Measurements from ENCODE around the gene PIKFYVE. TPM values are rescaled to one million over a fixed set of nuclear protein-coding genes. Genes with fewer than 3 reads are reported as not detected.

Gene PIKFYVE
- polyA plus RNA-seq, 1 donor (not counting 4 experiments of a cell fraction or from before 2014, with no cell fraction given), result 18.4 TPM

DNA sequence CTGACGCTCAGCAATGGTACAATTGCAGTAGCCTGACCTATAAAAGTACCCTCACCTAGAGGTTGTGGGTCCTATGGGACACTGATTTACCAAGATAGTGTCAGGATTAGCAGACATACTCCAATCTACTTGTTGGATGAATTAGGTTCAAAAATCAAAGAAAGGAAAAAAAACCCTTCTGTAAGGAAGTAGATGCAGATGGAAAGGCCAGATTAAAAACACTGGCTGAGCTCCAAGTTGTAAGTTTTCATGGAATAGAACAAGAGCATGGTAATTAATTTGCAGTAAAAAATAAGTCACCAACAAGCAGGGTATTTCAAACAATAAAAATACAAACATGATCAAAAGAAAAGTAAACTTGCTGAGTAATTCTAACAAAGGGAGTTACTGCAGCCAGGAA lies 37.6 kb upstream of the PIKFYVE start:
- Histone ChIP-seq H2AFZ (ENCODE audit: control insufficient read depth, low read length) (no peak overlapping the region), H3K79me2 (ENCODE audit: control insufficient read depth, insufficient read depth, low read length) (no peaks in the 10 kb centered on the region), H3K4me1 (ENCODE audit: control insufficient read depth, extremely low read depth, insufficient read depth, low read length) (peaks cover 5% of the 10 kb centered on the region), H4K20me1 (ENCODE audit: control insufficient read depth, extremely low read depth, insufficient read depth, low read length) (no peaks in the 10 kb centered on the region), H3K27ac (ENCODE audit: control insufficient read depth, insufficient read depth, low read length) (no peak overlapping the region), H3K4me3 (ENCODE audit: control insufficient read depth in 2 of 3, extremely low read depth in 1 of 3, insufficient read depth in 2 of 3, low read depth in 1 of 3, low read length in 3 of 3) (no peak overlapping the region), H3K36me3 (ENCODE audit: control insufficient read depth in 2 of 2, extremely low read depth in 1 of 2, insufficient read depth in 2 of 2, low read length in 2 of 2) (no peaks in the 10 kb centered on the region), H3K9ac (ENCODE audit: control insufficient read depth, extremely low read depth, insufficient read depth, low read length) (no peak overlapping the region), H3K9me3 (ENCODE audit: control insufficient read depth, low read depth, low read length) (no peaks in the 10 kb centered on the region), H3K27me3 (ENCODE audit: control insufficient read depth, extremely low read depth, insufficient read depth, low read length) (no peaks in the 10 kb centered on the region), H3K9me1 (ENCODE audit: control insufficient read depth, extremely low read depth, insufficient read depth, low read length) (no peaks in the 10 kb centered on the region), H3K4me2 (ENCODE audit: control insufficient read depth, extremely low read depth, insufficient read depth, low read depth, low read length) (no peak overlapping the region)
- dilution Hi-C loops (cut with MboI; ENCODE audit: extremely low pct_ligation_motif_present, low sequenced_read_pairs), result no loop called here
- no peak for FAIRE-seq
- DNase-seq (ENCODE audit: low read depth, low spot score), result no peak
- TF ChIP-seq, protein P1, sequence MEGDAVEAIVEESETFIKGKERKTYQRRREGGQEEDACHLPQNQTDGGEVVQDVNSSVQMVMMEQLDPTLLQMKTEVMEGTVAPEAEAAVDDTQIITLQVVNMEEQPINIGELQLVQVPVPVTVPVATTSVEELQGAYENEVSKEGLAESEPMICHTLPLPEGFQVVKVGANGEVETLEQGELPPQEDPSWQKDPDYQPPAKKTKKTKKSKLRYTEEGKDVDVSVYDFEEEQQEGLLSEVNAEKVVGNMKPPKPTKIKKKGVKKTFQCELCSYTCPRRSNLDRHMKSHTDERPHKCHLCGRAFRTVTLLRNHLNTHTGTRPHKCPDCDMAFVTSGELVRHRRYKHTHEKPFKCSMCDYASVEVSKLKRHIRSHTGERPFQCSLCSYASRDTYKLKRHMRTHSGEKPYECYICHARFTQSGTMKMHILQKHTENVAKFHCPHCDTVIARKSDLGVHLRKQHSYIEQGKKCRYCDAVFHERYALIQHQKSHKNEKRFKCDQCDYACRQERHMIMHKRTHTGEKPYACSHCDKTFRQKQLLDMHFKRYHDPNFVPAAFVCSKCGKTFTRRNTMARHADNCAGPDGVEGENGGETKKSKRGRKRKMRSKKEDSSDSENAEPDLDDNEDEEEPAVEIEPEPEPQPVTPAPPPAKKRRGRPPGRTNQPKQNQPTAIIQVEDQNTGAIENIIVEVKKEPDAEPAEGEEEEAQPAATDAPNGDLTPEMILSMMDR (optimal IDR thresholded peaks at IDR 0.05 in 1 of 3, IDR thresholded peaks at IDR 0.05 in 1 of 3, conservative IDR thresholded peaks at IDR 0.05 in 1 of 3; ENCODE audit: extremely low read depth in 1 of 3, insufficient read depth in 2 of 3, low read length in 3 of 3), result no peak
- TF ChIP-seq EZH2 (IDR thresholded peaks at IDR 0.05; ENCODE audit: low read length), result no peak

DNA sequence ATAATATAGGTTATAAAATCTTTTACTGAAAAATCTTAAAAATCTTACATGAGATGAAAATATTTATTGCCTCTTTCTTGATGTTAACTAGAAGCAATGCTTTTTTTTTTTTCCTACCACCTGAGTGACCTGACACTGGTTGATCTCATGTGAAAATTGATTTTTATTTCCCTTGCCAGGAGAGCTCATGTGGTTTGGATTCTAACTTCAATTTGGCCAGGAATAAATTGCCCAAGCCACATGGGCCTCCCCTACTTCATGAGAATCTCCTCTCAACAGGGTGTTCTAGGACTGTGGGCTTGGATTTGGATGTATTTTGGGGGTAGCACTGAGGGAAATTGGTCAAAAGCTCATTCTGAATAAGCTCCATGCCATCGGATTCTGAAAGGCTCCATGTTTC lies 31.3 kb upstream of the PIKFYVE start:
- no peak for DNase-seq (ENCODE audit: low read depth, low spot score)
- Histone ChIP-seq H3K79me2 (ENCODE audit: control insufficient read depth, insufficient read depth, low read length) (no peaks in the 10 kb centered on the region), H4K20me1 (ENCODE audit: control insufficient read depth, extremely low read depth, insufficient read depth, low read length) (no peaks in the 10 kb centered on the region), H3K27ac (ENCODE audit: control insufficient read depth, insufficient read depth, low read length) (no peak overlapping the region), H2AFZ (ENCODE audit: control insufficient read depth, low read length) (no peak overlapping the region), H3K27me3 (ENCODE audit: control insufficient read depth, extremely low read depth, insufficient read depth, low read length) (no peaks in the 10 kb centered on the region), H3K9me1 (ENCODE audit: control insufficient read depth, extremely low read depth, insufficient read depth, low read length) (no peaks in the 10 kb centered on the region), H3K9me3 (ENCODE audit: control insufficient read depth, low read depth, low read length) (no peaks in the 10 kb centered on the region), H3K4me3 (ENCODE audit: control insufficient read depth in 2 of 3, extremely low read depth in 1 of 3, insufficient read depth in 2 of 3, low read depth in 1 of 3, low read length in 3 of 3) (no peak overlapping the region), H3K4me2 (ENCODE audit: control insufficient read depth, extremely low read depth, insufficient read depth, low read depth, low read length) (no peak overlapping the region), H3K36me3 (ENCODE audit: control insufficient read depth in 2 of 2, extremely low read depth in 1 of 2, insufficient read depth in 2 of 2, low read length in 2 of 2) (peaks cover 3 to 9% of the 10 kb centered on the region in 2 experiments), H3K4me1 (ENCODE audit: control insufficient read depth, extremely low read depth, insufficient read depth, low read length) (no peaks in the 10 kb centered on the region), H3K9ac (ENCODE audit: control insufficient read depth, extremely low read depth, insufficient read depth, low read length) (no peak overlapping the region)
- FAIRE-seq, result no peak
- dilution Hi-C loops (cut with MboI; ENCODE audit: extremely low pct_ligation_motif_present, low sequenced_read_pairs), result no loop called here
- TF ChIP-seq, protein P1 (optimal IDR thresholded peaks at IDR 0.05 in 1 of 3, IDR thresholded peaks at IDR 0.05 in 1 of 3, conservative IDR thresholded peaks at IDR 0.05 in 1 of 3; ENCODE audit: extremely low read depth in 1 of 3, insufficient read depth in 2 of 3, low read length in 3 of 3), result no peak
- no peak for TF ChIP-seq EZH2 (IDR thresholded peaks at IDR 0.05; ENCODE audit: low read length)
